VCaP (cell line): ENCODE measurements around the gene ZBTB20.

Source experiments
- H3K27ac ChIP-seq: fragments of 450-650 bp; 2 replicates; pipeline ENCODE4 v1.5.1; 2017
- CTCF ChIP-seq: fragments of 450-650 bp; conservative IDR thresholded peaks from 2 replicates; pipeline ENCODE4 v1.5.1; 2017; ENCODE audit warnings: mild to moderate bottlenecking, moderate library complexity

Gene ZBTB20

GRCh38 chr3:114567771-114568170 lies 579.3 kb downstream of the ZBTB20 start:
- H3K27ac ChIP-seq: no peak overlapping the region
- TF ChIP-seq CTCF: no peak

- TF ChIP-seq CTCF: no peak
Measured at GRCh38 chr3:114566767-114567166, 580.3 kb downstream of the ZBTB20 start.

GRCh38 chr3:114566162-114566755 lies 580.8 kb downstream of the ZBTB20 start:
- H3K27ac ChIP-seq: no peak overlapping the region
- no peak for TF ChIP-seq CTCF

More at GRCh38 chr3:114566767-114567166, 580.3 kb downstream of the ZBTB20 start:
- no peak overlapping the region for H3K27ac ChIP-seq

- no peak overlapping the region for H3K27ac ChIP-seq
- no peak for TF ChIP-seq CTCF
Measured at GRCh38 chr3:114565216-114565615, 581.9 kb downstream of the ZBTB20 start.

GRCh38 chr3:114563720-114564119 lies 583.4 kb downstream of the ZBTB20 start:
- no peak for TF ChIP-seq CTCF

GRCh38 chr3:114562557-114562956 lies 584.5 kb downstream of the ZBTB20 start:
- no peak for TF ChIP-seq CTCF
- no peak overlapping the region for H3K27ac ChIP-seq

More at GRCh38 chr3:114563720-114564119, 583.4 kb downstream of the ZBTB20 start:
- H3K27ac ChIP-seq: no peak overlapping the region

GRCh38 chr3:114558271-114558670 lies 588.8 kb downstream of the ZBTB20 start:
- no peak overlapping the region for H3K27ac ChIP-seq
- no peak for TF ChIP-seq CTCF
